GM18511 (cell line): ENCODE data around the gene SASH1.

Experiments used
- ATAC-seq: cut with Tn5 transposase; IDR thresholded peaks from one replicate; pipeline ENCODE4 v1.9.1; 2021; ENCODE audit warnings: mild to moderate bottlenecking, moderate library complexity; ENCODE audit not compliant: unreplicated experiment

Gene SASH1

DNA sequence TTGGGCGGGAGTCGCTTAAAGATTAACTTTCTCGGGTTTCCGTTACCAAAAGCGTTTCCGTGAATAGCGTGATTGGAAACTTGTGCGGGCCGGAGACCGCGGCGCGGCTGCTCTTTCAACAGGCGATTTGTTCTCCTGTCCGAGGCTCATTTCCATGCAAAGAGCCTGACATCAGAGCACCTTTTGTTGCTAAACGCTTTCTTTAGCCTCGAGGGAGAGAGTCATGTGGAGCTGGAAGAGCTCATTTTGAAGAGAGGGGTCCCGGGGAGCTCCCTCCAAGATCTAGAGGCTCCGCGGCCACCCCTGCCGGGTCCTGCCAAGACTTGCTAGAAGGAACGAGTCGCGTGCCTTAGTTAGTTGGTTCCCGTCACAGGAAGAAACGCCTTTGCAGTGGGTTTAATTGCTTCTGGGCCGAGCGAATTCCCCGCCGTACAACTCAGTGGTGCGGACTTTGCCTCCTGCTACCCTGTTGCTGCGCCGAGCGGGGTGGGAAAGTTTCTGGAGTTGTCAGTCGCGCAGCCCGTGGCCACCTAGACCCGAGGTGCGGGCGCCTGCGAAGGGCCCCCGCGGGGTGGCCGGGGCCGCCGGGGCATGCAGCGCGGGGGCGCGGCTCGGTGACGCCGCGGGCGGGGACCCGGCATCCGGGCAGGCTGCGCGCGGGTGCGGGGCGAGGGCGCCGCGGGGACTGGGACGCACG lies at the start of gene SASH1:
TSS of gene SASH1 (plus strand) at position 489 of the 697 bp plus-strand sequence. CDS start 230 bp downstream, outside the sequence.
- ATAC-seq: peak; percentile 75

DNA sequence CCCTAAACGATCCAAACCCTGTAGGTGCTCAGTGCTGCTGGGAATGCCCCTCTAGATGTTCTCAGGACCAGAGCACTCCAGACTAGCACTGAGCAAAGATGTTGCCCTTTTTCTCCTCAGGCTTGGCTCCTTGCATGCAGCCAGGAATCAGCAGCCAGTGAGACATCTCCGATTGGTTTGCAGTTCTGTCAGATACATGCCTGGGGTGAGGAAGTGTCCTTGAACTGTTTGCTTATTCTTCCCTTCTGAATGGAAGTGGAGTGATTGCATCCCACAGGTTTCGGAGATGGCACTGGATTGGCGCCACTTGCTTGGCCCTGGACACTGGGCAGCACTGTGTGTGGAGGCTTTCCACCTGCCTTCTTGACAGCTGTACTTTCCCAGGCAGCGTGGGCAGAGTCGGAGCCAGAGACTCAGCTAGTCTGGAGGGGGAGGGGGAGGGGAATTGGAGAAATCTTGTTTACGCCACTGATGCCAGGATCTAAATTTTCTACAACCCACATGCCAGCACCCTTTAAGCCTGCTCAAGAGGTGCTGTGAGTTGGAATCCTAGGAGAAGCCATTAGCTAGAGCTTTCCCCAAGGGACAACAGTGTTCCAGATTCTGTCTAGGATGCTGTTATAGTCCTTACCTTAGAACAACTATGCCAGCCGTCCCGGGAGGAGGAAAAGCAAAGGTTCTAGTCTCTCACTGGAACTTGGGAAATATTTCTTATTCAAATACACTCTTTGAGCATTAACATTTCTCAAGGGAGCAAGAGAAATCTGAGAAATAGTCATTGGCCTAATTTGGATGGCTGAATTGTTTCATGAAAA lies 49.2 kb upstream of the SASH1 start:
- ATAC-seq: no peak

DNA sequence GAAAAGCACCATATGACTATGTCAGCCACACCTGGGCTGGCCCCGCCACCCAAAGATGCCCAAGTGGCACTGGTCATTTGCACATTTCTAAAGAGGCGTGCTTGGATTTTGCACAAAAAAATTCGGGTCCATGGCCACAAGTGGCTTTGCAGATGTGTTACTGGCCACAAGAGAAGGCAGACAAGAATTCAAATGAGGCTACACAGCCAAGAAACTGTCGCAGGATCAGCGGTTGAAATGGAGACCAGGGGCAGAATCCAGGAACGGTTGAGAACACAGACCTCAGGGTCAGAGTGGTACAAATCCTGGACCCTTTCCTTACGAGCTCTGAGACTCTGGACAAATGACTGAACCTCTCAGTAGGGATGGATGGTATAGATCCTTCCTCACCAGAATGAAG lies 48.6 kb upstream of the SASH1 start:
- ATAC-seq: no peak

DNA sequence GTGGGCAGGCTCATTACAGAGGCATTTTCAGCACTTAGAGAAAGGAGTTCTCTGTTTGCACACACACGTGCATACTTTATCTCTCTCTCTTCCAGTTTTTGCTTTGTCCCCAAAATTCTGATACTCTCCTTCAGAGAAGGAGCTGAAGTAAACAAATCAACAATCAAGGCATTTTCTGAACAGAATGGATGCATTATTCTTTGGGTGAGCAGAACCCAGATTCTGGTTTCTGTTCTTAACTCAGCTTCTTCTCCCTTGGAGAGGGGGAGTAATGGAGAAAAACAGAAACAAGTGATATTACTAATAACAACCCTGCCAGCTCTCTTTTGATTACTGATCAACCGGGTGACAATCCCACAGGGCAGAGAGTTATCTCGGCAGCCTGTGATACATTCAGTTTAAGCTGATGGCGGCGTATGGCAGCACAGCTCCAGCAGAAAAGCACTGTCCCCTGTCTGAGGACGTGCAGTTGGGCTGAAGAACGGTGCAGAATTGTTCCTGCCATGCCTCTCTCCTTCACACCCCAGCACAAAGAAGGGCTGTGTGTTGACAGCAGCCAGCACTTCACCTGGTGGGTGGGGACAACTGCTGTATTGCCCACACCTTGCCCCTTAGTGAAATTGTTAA lies 47.3 kb upstream of the SASH1 start:
- no peak for ATAC-seq

DNA sequence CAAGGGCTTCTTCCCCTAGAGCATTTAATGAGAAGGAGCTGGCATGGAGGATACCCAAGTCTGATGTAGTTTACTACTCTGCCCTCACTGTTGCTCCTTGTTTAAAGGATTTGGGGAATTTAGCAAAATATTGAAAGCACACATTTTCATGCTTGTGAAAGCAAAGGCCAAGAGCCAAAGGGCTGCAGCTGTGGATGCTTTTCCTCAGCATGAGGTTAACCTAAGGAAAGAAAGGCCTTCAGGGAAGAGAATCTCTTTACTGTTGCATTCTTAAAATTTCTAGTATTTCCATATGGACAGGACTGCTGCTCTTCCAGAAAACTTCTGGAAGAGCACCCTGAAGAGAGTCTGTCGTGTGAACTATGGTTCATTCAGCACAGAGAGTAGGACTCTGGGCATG lies 45.9 kb upstream of the SASH1 start:
- no peak for ATAC-seq

DNA sequence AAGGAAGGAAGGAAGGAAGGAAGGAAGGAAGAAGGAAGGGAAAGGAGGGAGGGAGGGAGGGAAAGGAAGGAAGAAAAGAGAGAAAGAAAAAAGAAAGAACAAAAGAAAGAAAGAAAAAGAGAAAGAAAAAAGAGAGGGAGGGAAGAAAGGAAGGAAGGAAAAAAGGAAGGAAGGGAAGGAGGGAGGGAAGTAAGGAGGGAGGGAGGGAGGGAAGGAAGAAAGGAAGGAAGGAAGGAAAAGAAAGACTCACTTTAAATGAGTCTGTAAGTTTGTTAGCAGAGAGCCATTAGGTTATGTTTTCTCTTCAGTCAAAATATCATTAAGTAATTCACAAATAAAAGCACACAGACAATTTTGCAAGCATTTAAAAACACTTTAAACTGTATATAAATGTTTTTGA lies 44.0 kb upstream of the SASH1 start:
- no peak for ATAC-seq

DNA sequence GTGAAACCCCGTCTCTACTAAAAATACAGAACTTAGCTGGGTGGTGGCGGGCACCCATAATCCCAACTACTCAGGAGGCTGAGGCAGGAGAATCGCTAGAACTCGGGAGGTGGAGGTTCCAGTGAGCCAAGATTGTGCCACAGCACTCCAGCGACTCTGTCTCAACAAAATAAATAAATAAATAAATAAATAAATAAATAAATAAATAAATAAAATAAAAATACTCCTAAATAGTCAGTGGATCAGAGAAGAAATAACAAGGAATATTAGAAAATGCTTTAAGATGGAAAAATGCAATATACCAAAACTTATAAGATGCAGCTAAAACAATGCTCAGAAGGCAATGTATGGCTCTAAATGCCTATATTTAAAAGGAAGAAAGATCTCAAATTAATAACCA lies 39.0 kb upstream of the SASH1 start:
- no peak for ATAC-seq

DNA sequence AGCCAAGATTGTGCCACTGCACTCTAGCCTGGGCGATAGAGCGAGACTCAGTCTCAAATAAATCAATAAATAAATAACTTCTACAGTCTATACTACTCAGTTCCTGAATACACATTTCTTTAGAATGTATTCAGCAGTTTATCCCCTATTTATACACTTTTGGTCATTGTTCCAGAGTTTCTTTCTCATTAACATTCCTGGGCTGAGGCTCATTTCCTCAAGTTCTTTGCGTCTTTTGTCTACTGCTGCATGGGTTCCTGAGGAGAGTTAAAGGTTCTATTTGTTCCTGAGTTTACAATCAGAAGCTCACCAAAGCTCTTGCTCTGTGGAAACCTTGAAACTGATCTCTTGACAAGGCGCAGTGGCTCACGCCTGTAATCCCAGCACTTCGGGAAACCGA lies 37.7 kb upstream of the SASH1 start:
- no peak for ATAC-seq

DNA sequence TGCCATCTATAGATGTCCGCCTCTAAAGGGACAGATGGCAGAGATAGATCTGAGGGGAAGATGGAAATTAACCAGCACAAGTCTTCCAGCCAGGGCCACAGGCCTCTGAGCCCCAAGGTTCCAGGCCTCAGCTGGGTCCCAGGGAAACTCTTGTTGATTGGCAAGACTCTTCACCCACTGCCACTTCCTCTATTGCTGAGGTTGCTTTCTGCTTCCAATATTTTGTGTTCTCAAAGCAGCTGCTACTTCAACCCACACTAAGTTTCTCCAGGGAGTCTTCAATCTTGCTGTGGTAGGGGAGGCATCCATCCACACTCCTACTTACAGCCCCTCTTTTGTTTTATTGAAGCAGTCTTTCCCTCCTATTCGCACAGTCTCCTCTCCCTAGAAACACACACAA lies 36.4 kb upstream of the SASH1 start:
- ATAC-seq: no peak

DNA sequence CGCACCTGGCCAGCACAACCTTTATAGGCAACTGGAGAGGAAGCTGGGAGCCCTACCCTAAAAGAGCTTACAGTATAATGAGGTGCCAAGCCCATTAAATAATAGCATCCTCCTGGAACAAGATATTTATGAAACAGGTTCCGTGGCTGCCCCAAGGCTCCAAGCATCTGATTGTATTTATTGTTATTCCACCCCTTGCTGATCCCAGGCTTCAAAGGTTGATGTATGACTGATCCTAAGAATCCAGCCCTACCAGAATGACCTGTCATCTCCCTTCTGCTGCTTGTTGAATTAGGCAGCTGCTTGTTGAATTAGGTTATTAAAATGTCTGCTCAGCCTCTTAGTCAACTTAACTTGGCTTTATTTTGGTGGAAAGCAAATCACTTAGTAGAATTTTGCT lies 35.2 kb upstream of the SASH1 start:
- ATAC-seq: no peak

DNA sequence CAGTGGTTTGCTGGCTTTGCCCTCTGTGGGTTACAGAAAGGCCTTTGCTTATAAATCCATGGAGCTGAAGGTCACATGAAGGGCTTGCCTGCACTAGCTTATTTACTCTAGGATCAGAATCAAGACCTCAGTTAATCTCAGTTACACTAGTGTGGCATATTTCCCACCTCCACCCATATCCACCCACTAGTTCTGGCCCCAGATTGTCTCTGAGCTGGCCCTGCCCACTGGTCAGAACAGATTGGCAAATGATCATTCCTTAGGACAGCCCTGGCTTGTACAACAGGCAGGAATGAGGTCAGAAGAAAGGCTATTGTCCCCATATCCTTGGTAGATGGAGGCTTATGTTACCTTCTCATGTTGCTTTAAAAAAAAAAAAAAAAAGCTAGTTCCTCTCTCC lies 33.3 kb upstream of the SASH1 start:
- no peak for ATAC-seq

DNA sequence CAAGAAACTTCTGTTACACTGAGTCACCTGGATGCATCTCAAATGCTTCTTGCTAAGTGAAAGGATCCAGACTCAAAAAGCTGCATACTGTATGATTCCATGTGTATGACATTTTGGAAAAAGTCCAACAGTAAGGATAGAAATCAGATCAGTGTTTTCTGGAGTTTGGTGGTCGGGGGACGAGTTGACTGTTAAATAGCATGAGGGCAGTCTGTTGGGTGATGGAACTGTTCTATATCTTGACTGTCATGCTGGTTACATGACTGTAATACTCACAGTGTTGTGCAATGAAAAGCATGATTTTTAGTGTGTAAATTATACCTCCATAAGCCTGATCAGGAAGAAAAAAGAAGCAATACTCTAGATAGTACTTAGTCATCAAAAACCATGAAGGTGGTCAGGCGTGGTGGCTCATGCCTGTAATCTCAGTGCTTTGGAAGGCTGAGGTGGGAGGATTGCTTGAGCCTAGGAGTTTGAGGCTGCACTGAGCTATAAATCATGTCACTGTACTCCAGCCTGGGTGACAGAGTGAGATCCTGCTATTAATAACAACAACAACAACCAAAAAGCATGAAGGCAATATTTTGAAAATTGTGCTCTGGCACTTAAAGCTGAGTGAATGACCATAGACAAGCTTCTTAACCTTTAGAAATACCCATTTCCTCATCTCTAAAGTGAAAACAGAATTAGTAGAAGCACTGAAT lies 30.5 kb upstream of the SASH1 start:
- no peak for ATAC-seq

DNA sequence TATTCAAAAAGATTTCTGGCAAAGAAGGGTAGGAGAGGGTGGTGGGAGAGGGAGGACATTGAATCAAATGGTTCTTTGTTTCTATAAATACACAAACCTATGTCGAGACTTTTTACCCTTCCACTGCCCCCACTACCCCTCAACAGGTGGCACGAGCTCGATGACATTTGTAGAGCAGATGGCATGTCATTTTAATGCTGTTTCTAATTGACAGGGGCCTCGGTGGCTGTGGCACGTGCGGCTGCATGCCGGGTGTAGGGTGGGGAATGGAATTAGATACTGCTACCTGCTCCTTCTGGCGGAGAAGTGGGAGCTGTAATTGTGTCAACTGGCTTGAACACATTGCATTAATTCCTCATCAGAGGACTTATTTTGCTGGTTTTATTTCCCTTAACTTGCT lies 29.1 kb upstream of the SASH1 start:
- no peak for ATAC-seq

DNA sequence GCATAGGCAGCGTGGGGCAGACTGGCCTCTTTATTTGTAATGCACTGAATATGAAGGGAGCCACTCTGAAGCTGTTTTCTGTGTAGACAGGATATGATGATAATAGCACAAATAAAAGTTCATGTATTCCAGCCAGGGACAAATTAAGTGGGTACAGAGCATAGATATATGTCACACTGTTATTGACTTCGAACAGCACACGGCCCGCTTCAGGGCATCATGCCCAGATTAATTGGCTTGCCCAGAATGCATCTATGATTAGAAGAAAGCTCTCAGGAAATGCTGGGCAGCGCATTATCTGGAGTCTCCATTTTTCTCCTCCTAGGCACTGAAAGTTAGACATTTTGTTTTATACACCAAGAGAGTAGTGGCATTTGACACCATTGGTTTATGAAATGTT lies 26.3 kb upstream of the SASH1 start:
- ATAC-seq: no peak

DNA sequence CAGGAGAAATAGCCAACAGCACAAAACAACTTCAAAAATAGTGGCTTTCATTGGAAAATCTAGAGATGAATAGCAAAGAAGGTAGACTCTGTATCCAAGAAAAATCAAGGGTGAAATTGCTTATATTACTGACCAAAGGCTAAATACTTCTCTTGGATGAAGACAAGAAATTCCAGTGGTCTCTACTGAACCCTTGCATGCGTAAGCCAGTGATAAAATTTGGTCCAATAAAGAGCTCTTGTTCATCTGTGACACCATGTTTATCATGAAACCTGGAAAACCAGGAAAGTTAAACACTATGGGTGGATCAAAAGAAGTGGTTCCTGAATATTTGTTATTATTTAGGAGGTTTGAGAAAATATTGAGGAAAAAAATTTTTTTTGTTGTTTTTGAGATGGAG lies 25.6 kb upstream of the SASH1 start:
- ATAC-seq: no peak

DNA sequence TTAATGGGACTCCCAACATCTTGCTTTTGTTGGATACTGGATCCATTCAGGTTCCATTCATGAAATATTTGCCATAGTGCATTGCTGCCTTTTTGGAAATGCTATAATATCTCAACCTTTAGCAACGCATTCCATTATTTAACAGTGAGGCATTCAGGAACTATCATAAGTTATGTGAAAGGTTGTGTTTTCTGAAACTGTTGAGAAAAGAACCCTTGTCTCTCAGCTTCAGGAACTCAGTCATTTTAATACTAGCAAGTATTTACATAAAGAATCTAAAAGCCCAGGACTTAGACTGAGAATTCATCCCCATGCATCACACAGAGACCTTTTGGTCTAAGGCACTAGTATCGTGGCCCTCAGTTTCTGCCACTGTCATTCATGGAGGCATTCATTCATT lies 24.9 kb upstream of the SASH1 start:
- ATAC-seq: no peak

DNA sequence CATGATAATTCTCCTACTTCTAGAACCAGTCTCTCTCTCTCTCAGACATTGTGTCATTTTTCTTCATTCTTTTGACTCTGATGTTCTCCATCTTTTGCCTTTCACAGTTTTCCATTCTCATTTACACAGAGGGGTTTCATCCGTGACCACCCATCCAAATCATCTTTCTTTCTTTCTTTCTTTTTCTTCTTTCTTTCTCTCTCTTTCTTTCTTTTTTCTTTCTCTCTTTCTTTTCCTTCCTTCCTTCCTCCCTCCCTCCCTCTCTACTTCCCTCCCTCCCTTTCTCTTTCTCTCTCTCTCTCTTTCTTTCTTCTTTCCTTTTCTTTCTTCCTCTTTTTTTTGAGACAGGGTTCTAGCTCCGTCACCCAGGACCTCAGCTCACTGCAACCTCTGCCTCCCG lies 19.9 kb upstream of the SASH1 start:
- no peak for ATAC-seq

DNA sequence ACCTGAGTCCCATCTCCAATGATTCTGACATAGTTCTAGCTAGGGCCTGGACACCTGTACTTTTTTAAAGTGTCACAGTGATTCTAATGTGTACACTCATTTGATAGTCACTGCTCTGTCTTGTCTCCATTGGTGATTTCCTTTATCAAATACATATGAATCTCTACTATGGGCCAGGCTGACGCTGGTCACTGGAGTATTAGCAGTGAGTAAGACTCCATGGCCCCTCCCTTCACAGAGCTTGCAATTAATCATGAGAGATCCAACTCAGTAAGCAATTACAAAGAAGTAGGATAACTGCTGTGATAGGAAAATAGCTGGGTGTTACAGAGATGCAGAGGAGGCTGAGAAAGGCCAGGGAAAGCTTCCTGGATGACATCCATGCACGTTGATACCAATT lies 19.3 kb upstream of the SASH1 start:
- ATAC-seq: no peak

DNA sequence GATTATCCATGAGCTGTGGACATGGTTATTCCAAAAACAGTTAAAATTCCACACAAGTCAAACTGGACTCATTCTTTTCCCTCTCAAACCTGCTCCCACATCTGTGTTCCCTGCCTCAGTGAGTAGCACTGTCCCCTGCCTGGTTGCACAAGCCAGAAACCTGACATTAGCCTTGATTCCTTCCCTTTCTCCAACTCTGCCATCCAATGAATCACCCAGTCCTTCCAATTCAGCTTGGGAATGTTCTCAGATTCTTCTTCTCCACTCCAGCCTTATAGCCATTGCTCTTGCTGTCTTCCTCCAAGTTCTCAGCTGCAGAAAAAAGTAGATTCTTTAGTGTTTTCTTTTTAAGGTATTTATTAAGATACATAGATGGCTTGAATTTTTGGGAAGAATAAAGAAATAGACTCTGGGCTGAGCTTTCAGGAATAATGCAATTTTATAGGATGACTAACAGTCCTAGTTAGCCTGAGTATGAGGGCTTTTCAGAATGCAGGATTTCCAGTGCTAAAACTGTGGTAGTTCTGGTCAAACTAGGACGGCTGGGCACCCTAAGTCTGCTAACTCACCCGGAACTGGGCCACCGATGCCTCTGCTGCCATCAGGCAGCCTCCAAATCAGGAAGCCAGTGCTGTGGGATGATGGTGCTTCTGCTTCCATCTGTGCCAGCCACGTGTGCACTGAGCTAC lies 18.2 kb upstream of the SASH1 start:
- ATAC-seq: no peak

DNA sequence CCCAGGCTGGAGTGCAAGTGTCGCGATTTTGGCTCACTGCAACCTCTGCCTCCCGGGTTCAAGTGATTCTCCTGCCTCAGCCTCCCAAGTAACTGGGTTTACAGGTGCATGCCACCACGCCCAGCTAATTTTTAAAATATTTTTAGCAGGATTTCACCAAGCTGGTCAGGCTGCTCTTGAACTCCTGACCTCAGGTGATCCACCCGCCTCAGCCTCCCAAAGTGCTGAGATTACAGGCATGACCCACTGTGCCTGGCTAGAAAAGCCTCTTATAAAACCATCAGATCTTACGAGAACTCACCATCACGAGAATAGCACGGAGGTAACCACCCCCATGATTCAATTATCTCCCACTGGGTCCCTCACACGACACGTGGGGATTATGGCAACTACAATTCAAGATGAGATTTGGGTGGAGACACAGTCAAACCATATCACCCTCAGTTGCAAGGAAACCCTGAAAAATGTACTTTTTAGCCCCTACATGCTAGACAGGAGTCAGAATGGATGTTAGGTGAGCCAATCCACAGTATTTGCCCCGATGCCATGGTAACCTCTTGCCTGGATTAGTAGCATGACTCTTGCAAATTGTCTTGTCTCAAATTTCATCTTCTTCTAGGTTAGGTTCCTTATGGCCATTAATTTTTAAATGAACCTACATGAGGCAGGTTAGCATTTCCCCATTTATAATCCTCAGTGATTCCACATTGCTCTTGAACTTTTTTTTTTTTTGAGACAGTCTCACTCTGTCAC lies 17.1 kb upstream of the SASH1 start:
- no peak for ATAC-seq
